DMS 273 (cell line): Measurements from ENCODE around the gene ATP5IF1.

Experiments used
- DNase-seq: peaks from one replicate; lab custom pipeline; 2025; ENCODE audit not compliant: unreplicated experiment; lab: John Stamatoyannopoulos, UW

Gene ATP5IF1

GRCh38 chr1:28264897-28265296, 29.0 kb downstream of the ATP5IF1 start:
- no peak for DNase-seq

GRCh38 chr1:28265577-28265976, 29.7 kb downstream of the ATP5IF1 start:
- no peak for DNase-seq

DNA sequence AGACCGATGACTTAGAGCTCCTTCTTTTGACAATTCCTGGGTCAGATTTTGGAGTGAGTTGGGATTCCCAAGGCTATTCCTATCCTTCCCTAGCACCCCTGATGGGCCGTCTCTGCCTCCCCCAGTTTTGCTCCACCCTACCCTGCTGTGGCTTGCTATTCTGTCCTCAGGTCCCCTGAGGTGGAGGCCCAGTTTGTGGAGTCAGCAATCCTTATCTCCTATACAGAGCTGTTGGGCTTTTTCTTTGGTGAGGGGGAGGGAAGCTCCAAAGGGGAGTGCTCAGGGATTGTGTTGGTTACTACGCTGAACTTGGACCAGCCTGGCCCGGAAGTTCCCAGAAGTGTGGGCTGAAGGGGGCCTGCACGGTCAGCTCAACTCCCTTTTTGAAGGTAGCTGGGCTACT, 31.0 kb downstream of the ATP5IF1 start:
- DNase-seq = no peak

DNA sequence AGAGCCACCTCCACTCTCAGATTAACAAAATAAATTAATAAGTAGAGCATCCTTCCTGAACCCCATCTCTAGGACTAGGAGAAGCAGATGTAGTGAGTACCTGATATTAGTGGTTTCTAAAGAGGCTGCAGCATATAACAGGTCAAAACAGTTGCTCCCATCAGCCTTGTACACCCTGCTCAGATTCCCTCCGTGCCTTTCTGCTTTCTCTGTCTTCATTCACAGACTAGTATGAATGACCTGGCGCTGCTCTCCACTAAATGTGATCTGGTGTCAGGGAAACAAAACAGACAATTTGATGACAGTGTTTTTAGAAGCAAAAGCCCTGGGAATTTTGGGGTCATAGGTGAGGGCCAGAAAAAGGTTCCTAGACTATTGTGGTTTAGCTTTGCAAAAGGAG, 31.7 kb downstream of the ATP5IF1 start:
- DNase-seq = no peak

DNA sequence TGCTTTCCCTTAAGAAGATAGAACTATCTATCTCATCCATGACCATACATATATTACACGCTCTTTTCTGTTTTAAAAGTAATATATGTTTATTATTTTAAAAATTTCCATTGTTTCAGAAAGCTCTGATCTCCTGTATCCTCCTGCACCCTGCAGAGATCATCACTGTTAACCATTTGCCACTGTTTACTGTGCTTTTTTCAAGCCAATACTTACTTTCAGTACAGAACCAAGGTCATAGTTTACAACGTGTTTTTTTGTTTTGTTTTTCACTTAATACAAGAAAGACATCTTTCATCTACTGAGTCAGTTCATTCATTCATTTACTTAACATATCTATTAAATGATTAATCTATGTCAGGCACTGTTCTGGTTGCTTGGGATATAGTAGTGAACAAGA, 33.6 kb downstream of the ATP5IF1 start:
- no peak for DNase-seq

- DNase-seq = no peak
These were observed 36.4 kb downstream of the ATP5IF1 start for GRCh38 chr1:28272215-28272852.

GRCh38 chr1:28273216-28273860, 37.4 kb downstream of the ATP5IF1 start:
- no peak for DNase-seq

DNA sequence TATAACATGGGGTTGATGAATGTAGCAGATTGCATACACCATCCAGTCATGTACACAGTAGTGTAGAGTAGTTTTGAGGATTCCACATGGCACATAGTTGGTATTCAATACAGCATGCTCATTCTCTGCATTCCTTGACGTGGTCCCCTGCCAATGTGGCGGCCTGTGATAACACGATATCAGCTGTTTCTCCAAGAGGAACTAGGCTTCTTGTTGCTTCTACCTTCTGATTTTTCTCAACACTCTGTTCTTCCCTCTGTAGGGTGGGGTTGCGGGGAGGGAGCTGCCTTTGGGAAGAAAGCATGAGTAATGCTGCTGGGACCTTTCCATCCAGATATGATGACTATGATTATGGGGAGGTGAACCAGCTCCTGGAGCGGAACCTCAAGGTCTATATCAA, 42.8 kb downstream of the ATP5IF1 start:
- DNase-seq = no peak

GRCh38 chr1:28279721-28280120, 43.8 kb downstream of the ATP5IF1 start:
- DNase-seq = no peak

DNA sequence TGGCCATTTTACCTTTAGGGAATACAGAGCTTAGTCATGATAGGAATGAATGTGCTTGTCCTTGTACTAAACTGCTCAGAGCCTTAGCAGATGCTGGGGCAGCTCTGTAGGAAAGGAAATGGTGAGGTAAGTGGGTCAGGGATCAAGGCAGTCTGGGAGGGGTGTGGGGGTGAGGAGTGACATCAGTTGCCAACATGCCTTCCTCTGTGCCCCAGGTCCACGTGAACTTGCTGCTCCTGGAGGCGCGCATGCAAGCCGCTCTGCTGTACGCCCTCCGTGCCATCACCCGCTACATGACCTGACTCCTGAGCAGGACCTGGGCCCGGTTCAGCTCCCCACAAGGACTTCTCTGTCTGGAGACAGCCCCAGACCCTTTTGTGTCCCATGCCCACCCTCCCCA, 44.6 kb downstream of the ATP5IF1 start:
- DNase-seq = no peak

DNA sequence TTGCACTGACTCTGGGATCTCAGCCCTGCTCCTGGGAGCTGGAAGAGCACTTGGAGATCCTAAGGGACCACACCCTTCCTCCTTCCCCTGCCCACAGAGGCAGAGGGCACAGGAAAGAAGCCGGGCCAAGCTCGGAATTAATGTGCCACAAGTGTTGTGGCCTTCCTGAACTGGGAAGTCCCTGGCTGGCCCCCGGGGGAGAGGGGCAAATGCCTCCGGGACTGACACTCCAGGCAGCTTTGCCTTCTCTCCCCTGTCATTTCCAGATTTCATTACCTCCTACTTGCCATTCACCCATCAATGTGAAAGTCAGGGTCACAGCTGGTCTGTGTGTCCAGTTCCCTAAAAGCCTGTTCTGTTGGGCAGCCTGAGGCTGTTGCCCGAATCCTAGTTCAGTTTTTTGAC, 45.1 kb downstream of the ATP5IF1 start:
- no peak for DNase-seq

DNA sequence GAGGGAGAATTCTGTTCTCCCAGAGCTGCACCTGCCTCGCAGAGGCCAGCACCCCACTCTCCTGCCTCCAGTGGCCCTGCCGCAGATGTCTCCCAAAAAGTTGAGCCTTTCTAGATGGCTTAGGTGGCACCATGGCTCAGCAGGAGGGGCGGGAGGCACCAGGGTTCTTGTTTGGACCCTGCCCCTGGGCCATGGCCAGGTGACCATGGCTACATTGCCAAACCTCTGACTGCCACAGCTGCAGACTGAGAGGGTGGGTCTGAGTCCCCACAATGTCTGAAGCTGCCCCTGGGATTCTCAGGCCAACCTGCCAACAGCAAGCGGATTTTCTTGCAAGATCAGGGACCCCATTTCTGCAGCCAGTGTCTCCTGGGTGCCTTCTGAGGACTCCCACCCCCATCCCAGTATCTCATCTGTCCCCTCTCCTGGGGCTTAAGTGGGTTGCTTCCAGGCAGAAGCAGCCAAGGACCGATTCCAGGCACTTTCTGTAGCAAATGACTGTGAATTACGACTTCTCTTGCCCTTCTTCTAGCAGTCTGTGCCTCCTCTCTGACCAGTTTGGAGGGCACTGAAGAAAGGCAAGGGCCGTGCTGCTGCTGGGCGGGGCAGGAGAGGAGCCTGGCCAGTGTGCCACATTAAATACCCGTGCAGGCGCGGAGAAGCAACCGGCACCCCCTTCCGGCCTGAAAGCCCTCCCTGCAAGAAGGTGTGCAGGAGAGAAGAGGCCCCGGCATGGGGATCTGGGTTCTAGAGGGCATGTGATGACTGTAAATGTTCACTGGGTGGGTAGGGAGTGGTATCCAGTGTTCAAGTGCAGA, 45.9 kb downstream of the ATP5IF1 start:
- no peak for DNase-seq

DNA sequence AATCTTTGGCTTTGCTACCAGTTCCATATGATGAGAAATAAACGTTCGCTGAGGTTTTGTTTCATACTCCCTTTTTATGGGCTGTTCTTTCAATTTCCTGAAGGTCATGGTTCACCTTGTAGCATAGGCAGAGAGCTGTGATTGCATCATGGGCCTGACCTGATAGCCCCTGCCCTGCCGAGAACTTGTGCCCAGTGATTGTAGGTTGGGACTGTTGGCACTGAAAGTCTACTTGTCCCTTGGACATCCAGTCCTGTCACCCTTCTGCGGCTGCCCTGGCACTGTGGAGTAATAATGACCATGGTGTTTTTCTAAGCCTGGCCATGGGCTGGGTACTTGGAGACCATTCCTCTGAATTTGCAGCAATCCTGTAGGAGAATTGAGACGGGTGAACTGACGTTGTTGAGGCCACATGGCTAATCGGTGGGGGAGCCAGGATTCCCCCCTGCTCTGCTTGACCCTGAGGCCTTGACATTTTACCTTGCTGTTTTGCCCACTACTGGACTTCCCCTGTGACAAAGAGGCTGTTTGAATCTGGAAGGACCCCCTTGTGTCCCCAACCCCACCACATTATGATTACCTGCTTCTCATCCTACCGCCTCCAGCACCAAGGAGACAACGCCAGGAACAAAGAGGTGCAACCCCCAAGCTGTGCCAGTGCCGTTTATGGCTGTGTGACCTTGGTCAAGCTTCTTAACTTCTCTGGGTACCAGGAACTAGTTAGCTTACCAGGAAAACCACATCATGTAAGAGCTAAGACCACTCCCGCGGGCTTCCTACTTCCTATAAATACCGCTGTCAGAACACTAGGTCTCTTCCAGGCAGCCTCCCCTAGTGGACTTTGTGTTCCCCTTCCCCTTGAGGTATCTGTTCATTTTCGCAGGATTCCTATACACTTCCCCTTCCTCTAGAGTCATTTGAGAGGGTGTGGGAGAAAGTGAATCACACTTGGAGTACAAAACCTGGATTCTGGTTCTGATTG, 46.8 kb downstream of the ATP5IF1 start:
- DNase-seq = no peak

DNA sequence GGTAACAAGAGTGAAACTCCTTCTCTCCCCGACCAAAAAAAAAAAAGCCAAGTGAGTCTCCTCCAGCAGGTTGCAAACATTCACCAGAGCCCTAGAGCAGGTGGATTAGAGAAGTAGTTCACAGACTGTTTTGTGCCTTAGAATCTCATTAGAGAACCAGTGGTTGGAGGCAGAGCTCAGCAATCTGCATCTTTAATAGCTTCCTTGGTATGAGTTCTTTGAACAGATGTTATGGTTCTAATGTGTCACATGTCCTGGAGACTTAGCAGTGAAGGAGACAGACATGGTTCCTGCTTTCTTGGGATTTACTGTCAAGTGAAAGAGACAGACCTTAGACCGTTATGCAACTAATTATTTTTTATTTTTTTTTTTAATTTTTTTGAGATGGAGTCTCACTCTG, 50.2 kb downstream of the ATP5IF1 start:
- DNase-seq = peak; percentile 62
